ENCODE results near the gene SPATS2. TPM values are rescaled to one million over a fixed set of nuclear protein-coding genes. Genes with fewer than 3 reads are reported as not detected.

The SPATS2 gene
- total RNA-seq, 4 donors from 2014 or later: 10.5 to 39.3 (median 21.0) TPM

DNA sequence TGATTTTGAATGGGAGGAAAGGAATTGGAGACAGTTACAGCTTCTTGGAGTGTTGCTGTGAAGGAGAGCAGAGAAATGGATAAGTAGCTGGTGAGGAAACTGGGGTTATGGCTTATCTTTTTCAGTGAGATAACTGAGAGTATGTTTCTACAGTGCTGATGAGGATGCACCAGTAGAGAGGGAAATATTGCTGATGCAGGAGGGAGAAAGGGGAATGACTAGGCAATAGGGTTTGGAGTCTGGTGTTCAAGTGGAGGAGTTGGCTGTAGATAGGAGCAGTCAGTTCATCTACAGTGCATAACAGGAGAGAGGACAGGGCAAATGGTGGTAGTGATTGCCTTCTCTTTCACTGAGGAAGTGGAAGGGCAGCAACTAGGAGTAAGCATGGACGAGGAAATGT lies 33.0 kb downstream of the SPATS2 start:
- H3K27ac ChIP-seq: no peak overlapping the region
- H3K27me3 ChIP-seq: no peaks in the 10 kb centered on the region
- intact Hi-C loops (cut with DNase I; ENCODE audit: low total_unique reads) (no loop called here), in situ Hi-C loops (cut with MboI; ENCODE audit: low pct_ligation_motif_present in 1 of 4, low pct_unique_long_range_greater_than_20kb in 1 of 4, low sequenced_read_pairs in 3 of 4) (no loop called here)
- TF ChIP-seq POLR2A (IDR thresholded peaks at IDR 0.05): no peak
- no peak for TF ChIP-seq CTCF (IDR thresholded peaks at IDR 0.05)
- no peak for TF ChIP-seq POLR2AphosphoS5 (IDR thresholded peaks at IDR 0.05)
- no peak for TF ChIP-seq EP300 (IDR thresholded peaks at IDR 0.05; ENCODE audit: low read depth)
- no peak for DNase-seq
- H3K36me3 ChIP-seq: no peaks in the 10 kb centered on the region
- H3K9me3 ChIP-seq: no peaks in the 10 kb centered on the region
- no peak overlapping the region for H3K4me3 ChIP-seq
- WGBS, 2 donors (ENCODE audit: low coverage in 1 of 2): 86 to 88% methylated on average over 1 of the region's 1 CpG
- peaks cover 0 to 8% (median 0%) of the 10 kb centered on the region in 4 donors for H3K4me1 ChIP-seq

DNA sequence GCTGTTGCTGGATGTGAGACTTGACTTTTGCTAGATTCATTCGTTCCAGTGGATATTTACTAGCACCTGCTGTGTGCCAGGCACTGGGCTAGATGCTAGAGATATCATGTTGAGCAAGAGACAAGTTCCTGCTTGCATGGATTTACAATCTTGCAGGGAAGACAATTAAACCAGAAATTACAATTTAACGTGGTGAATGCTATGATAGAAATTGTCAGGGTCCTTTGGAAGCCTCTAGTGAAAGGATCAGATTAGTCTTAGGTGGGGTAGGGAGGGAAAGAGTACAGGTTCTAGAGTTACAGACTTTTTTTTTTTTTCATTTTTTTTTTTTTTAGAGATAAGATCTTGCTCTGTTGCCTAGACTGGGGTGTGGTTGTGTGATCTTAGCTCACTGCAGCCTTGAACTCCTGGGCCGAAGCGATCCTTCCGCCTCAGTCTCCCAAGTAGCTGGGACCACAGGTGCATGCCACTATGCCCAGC lies 36.7 kb downstream of the SPATS2 start:
- WGBS, 2 donors (ENCODE audit: low coverage in 1 of 2): 25 to 56% methylated on average over 1 to 5 of the region's 5 CpGs
- Histone ChIP-seq H3K9me3 (no peaks in the 10 kb centered on the region), H3K27me3 (no peaks in the 10 kb centered on the region), H3K4me3 (no peak overlapping the region), H3K27ac (peak overlapping the region in 1 of 4 donors; percentile 2), H3K4me1 (peaks cover 0 to 8% (median 0%) of the 10 kb centered on the region in 4 donors), H3K36me3 (no peaks in the 10 kb centered on the region)
- DNase-seq: no peak
- intact Hi-C loops (cut with DNase I; ENCODE audit: low total_unique reads) (no loop called here), in situ Hi-C loops (cut with MboI; ENCODE audit: low pct_ligation_motif_present in 1 of 4, low pct_unique_long_range_greater_than_20kb in 1 of 4, low sequenced_read_pairs in 3 of 4) (no loop called here)
- TF ChIP-seq POLR2A (IDR thresholded peaks at IDR 0.05) (no peak), POLR2AphosphoS5 (IDR thresholded peaks at IDR 0.05) (no peak), CTCF (IDR thresholded peaks at IDR 0.05) (no peak), EP300 (IDR thresholded peaks at IDR 0.05; ENCODE audit: low read depth) (no peak)

GRCh38 chr12:49404956-49405355 lies 37.7 kb downstream of the SPATS2 start:
- Histone ChIP-seq H3K36me3 (no peaks in the 10 kb centered on the region), H3K27ac (no peak overlapping the region), H3K4me1 (peaks cover 0 to 8% (median 0%) of the 10 kb centered on the region in 4 donors), H3K4me3 (no peak overlapping the region), H3K27me3 (no peaks in the 10 kb centered on the region), H3K9me3 (no peaks in the 10 kb centered on the region)
- in situ Hi-C loops (cut with MboI; ENCODE audit: low pct_ligation_motif_present in 1 of 4, low pct_unique_long_range_greater_than_20kb in 1 of 4, low sequenced_read_pairs in 3 of 4) (no loop called here), intact Hi-C loops (cut with DNase I; ENCODE audit: low total_unique reads) (no loop called here)
- DNase-seq: no peak
- no peak for TF ChIP-seq EP300 (IDR thresholded peaks at IDR 0.05; ENCODE audit: low read depth)
- TF ChIP-seq CTCF (IDR thresholded peaks at IDR 0.05): no peak
- TF ChIP-seq POLR2AphosphoS5 (IDR thresholded peaks at IDR 0.05): no peak
- TF ChIP-seq POLR2A (IDR thresholded peaks at IDR 0.05): no peak

GRCh38 chr12:49410818-49411217 lies 43.6 kb downstream of the SPATS2 start:
- TF ChIP-seq EP300 (IDR thresholded peaks at IDR 0.05; ENCODE audit: low read depth) (no peak), POLR2A (IDR thresholded peaks at IDR 0.05) (no peak), POLR2AphosphoS5 (IDR thresholded peaks at IDR 0.05) (no peak), CTCF (IDR thresholded peaks at IDR 0.05) (no peak)
- no peak overlapping the region for H3K4me3 ChIP-seq
- DNase-seq: no peak
- H3K27ac ChIP-seq: no peak overlapping the region
- H3K27me3 ChIP-seq: no peaks in the 10 kb centered on the region
- intact Hi-C loops (cut with DNase I; ENCODE audit: low total_unique reads) (no loop called here), in situ Hi-C loops (cut with MboI; ENCODE audit: low pct_ligation_motif_present in 1 of 4, low pct_unique_long_range_greater_than_20kb in 1 of 4, low sequenced_read_pairs in 3 of 4) (no loop called here)
- no peaks in the 10 kb centered on the region for H3K9me3 ChIP-seq
- no peaks in the 10 kb centered on the region for H3K36me3 ChIP-seq
- no peaks in the 10 kb centered on the region for H3K4me1 ChIP-seq
- WGBS, 2 donors (ENCODE audit: low coverage in 1 of 2): 86 to 93% methylated on average over 1 of the region's 1 CpG

All from transverse colon (tissue), 4 donors.